ENCODE results near the gene THYN1.

THYN1 gene

DNA sequence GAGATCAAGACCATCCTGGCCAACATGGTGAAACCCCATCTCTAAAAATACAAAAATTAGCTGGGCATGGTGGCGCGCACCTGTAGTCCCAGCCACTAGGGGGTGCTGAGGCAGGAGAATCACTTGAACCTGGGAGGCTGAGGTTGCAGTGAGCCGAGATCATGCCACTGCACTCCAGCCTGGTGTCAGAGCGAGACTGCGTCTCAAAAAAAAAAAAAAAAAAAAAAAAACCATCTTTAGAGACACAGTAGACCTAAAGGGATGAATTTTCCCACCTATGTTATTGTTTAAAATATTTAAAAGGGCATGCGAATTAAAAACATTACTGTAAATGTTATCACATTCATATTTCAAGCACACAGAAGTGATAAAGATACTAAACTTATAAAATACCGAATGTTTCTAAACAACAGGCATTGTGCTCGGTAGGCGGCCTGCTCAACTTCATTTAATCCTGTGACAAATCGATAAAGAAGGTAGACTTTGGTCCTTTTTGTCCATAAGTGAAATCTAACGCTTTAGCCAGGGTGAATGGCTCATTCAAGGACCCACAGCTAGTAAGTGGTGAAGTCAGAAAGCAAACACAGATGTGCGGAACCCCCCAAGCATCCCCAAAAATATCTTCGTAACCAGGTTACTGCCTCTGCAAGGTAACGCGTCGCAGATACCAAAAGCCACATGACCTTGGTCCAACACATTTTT is 45.5 kb downstream of the THYN1 start:
- TF ChIP-seq, protein P1, sequence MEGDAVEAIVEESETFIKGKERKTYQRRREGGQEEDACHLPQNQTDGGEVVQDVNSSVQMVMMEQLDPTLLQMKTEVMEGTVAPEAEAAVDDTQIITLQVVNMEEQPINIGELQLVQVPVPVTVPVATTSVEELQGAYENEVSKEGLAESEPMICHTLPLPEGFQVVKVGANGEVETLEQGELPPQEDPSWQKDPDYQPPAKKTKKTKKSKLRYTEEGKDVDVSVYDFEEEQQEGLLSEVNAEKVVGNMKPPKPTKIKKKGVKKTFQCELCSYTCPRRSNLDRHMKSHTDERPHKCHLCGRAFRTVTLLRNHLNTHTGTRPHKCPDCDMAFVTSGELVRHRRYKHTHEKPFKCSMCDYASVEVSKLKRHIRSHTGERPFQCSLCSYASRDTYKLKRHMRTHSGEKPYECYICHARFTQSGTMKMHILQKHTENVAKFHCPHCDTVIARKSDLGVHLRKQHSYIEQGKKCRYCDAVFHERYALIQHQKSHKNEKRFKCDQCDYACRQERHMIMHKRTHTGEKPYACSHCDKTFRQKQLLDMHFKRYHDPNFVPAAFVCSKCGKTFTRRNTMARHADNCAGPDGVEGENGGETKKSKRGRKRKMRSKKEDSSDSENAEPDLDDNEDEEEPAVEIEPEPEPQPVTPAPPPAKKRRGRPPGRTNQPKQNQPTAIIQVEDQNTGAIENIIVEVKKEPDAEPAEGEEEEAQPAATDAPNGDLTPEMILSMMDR (IDR thresholded peaks at IDR 0.05; ENCODE audit: low read depth, low read length) = peak; percentile 51
- no peak for DNase-seq (ENCODE audit: extremely low read depth, low read depth)

DNA sequence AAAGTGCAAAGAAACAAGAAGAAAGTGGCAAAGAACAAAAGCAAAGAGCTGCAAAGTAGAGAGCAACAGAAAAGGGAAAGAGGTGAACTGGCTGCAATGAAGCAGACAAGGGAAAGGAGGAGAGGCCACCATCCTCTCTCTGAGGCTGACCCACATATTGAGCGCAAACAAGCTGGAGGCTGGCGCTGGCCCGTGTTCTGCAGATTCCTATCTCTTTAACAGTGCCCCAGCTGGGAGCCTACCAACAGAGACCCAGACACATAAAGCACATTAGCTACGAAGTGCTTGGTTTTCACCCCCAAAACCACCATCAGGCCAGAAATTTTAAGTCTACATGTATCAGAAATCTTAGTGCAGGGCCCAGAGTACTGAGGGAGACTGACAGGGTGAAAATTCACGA is 47.0 kb downstream of the THYN1 start:
- DNase-seq (ENCODE audit: extremely low read depth, low read depth) = no peak
- TF ChIP-seq, protein P1 (IDR thresholded peaks at IDR 0.05; ENCODE audit: low read depth, low read length) = no peak

DNA sequence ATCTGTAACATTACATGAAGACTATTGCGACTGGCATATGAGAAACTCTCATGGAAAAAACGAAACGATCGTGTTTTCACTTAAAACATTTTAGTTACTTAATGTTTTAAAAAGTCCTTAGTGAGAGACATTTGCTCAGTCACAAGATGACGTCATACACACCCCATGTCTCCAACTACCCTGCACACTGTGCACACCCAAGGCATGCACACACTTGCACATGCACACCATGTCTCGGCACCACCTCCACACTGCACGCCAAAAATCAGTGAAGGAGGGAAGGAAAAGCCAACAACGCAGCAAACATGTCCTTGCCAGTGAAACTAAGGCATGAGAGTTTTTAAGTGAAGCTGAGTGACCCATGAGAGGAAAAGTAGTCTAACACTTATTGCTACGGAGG is 47.4 kb downstream of the THYN1 start:
- TF ChIP-seq, protein P1 (IDR thresholded peaks at IDR 0.05; ENCODE audit: low read depth, low read length) = no peak
- DNase-seq (ENCODE audit: extremely low read depth, low read depth) = no peak

DNA sequence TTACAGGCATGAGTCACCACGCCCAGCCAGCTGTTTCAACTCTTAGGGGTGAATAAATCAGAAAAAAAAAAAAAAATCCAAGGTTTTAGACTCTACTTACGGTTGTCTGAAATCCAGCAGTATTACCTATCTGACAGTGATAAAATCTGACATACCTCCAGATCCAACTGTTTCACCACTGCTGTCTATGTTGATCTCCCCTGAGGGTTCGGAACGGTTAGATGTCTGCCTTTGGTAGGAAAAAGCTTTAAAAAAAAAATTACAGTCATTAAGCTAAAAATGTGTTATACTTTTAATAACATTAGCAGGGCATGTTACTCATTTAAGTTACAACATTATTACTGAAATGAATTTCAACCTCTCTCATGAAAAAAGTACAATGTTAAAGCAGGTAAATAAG is 50.5 kb downstream of the THYN1 start:
- DNase-seq (ENCODE audit: extremely low read depth, low read depth) = no peak
- TF ChIP-seq, protein P1 (IDR thresholded peaks at IDR 0.05; ENCODE audit: low read depth, low read length) = no peak

DNA sequence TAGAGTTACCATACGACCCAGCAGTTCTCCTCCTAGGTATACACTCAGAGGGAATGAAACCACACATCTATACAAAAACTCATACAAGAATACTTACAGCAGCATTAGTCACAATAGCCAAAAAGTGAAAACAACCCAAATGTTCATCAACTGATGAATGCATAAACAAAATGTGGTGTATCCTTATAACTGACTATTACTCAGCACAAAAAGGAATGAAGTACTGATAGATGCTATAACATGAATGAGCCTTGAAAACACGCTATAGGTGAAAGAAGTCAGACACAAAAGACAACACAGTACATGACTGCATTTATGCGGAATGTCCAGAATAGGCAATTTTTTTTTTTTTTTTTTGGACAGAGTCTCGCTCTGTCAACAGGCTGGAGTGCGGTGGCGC is 52.5 kb downstream of the THYN1 start:
- no peak for DNase-seq (ENCODE audit: extremely low read depth, low read depth)
- TF ChIP-seq, protein P1 (IDR thresholded peaks at IDR 0.05; ENCODE audit: low read depth, low read length) = no peak

DNA sequence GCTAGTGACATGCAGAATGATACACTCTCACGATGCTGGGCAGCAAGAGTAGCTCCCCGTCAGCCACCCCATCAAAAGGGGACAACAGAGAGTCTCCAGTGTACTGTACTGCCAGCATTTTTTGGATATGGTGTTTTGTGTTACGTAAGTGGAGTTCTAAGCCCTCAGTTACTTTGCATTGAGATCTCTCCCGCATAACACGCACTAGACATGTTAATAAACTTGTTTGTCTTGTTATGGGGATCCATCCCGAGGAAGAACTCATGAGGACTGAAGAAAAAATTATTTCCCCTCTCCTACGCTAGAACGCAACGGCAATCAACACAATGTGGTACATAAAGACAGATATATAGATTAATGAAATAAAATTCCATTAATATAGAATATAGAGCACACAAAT is 53.6 kb downstream of the THYN1 start:
- DNase-seq (ENCODE audit: extremely low read depth, low read depth) = no peak
- TF ChIP-seq, protein P1 (IDR thresholded peaks at IDR 0.05; ENCODE audit: low read depth, low read length) = no peak
